K562 (cell line): Measurements from ENCODE around the gene COQ10B. TPM values are rescaled to one million over a fixed set of nuclear protein-coding genes. Genes with fewer than 3 reads are reported as not detected.

Experiments used
- BCOR ChIP-seq: fragments of 450-650 bp; IDR thresholded peaks from 2 replicates; pipeline ENCODE4 v1.6.1; 2016
- BRD9 ChIP-seq: fragments of 450-650 bp; IDR thresholded peaks from 2 replicates; pipeline ENCODE4 v1.6.1; 2018; ENCODE audit warnings: low read depth; ENCODE audit not compliant: partially characterized antibody
- CHD1 ChIP-seq: fragments of 200-600 bp; sonication (generic); IDR thresholded peaks from one replicate; pipeline ENCODE4 v1.6.1; 2012; ENCODE audit warnings: mild to moderate bottlenecking, moderate library complexity, low read length, inconsistent platforms
- ELF1 ChIP-seq: fragments of 200-800 bp; sonication (Bioruptor generic); IDR thresholded peaks from 2 replicates; pipeline ENCODE4 v1.6.1; 2016; ENCODE audit warnings: missing genetic modification characterization, missing compliant biosample characterization
- ETS2 ChIP-seq: IDR thresholded peaks from 2 replicates; pipeline ENCODE4 v1.6.1; 2016; ENCODE audit warnings: borderline replicate concordance, missing genetic modification characterization, mild to moderate bottlenecking, moderate library complexity, missing compliant biosample characterization; ENCODE audit not compliant: poor library complexity, severe bottlenecking
- ETV1 ChIP-seq: fragments of 450-650 bp; conservative IDR thresholded peaks from 2 replicates; pipeline ENCODE4 v1.6.1; 2016; ENCODE audit warnings: missing genetic modification characterization, control low read depth, low read depth, missing compliant biosample characterization
- HCFC1 ChIP-seq: IDR thresholded peaks from 2 replicates; pipeline ENCODE4 v1.6.1; 2012; ENCODE audit warnings: low read depth, low read length, improper control_type of control experiment
- KDM4B ChIP-seq, 2 experiments: fragments of 450-650 bp in 1 of 2; sonication (generic) in 1 of 2; IDR thresholded peaks; 2 replicates each; pipeline ENCODE4 v1.6.1; 2016 to 2017; ENCODE audit warnings: borderline replicate concordance in 2 of 2, antibody characterized with exemption in 1 of 2, low read depth in 1 of 2, mild to moderate bottlenecking in 1 of 2
- MEF2A ChIP-seq: IDR thresholded peaks from 2 replicates; pipeline ENCODE4 v1.6.1; 2011; ENCODE audit warnings: low read depth, mild to moderate bottlenecking, low read length, moderate library complexity; ENCODE audit not compliant: control insufficient read depth
- PHB2 ChIP-seq: fragments of 450-650 bp; IDR thresholded peaks from 2 replicates; pipeline ENCODE4 v1.6.1; 2017; ENCODE audit warnings: low read depth
- RBM25 ChIP-seq: fragments of 200-400 bp; formaldehyde crosslinking; IDR thresholded peaks from 2 replicates; pipeline ENCODE4 v1.6.1; 2018; ENCODE audit warnings: low read length, low read depth, moderate library complexity; ENCODE audit not compliant: severe bottlenecking
- RBM34 ChIP-seq: fragments of 200-400 bp; formaldehyde crosslinking; IDR thresholded peaks from 2 replicates; pipeline ENCODE4 v1.6.1; 2018; ENCODE audit warnings: low read length, borderline replicate concordance; ENCODE audit not compliant: insufficient read depth
- RFX5 ChIP-seq: IDR thresholded peaks from 2 replicates; pipeline ENCODE4 v1.6.1; 2011; ENCODE audit warnings: low read depth, mild to moderate bottlenecking, improper control_type of control experiment, low read length
- STAG1 ChIP-seq: sonication (generic); formaldehyde crosslinking; IDR thresholded peaks from 2 replicates; pipeline ENCODE4 v1.5.0; 2020; ENCODE audit warnings: missing genetic modification reagents, borderline replicate concordance
- ZNF175 ChIP-seq: fragments of 200-800 bp; sonication (Bioruptor generic); IDR thresholded peaks from 2 replicates; pipeline ENCODE4 v1.6.1; 2016; ENCODE audit warnings: low read depth, mild to moderate bottlenecking, missing genetic modification characterization, missing compliant biosample characterization
- ZNF75A ChIP-seq: fragments of 450-650 bp; formaldehyde crosslinking; IDR thresholded peaks from 2 replicates; pipeline ENCODE4 v1.4.0; 2020; ENCODE audit warnings: mild to moderate bottlenecking
- polyA plus RNA-seq, 8 experiments: library from polyadenylated mRNA; depleted of rRNA in 4 of 8; stranded (reverse) in 5 of 8; unstranded in 3 of 8; fragments of >200 nt; fragmentation: Nextera tagmentation in 2 of 8; fragmentation: Illumina TruSeq in 1 of 8; extraction: Ambion mirVana in 2 of 8; extraction: Trizol in 1 of 8; gene quantifications; 2 replicates each; pipeline versions ENCODE4 v1.2.1 to v1.2.3, GENCODE V29; 2011 to 2014; ENCODE audit warnings: inconsistent platforms in 1 of 8, missing spikeins in 1 of 8
- total RNA-seq, 7 experiments: library from RNA; depleted of rRNA in 6 of 7; stranded (reverse); fragments of >200 nt in 6 of 7; fragmentation: Illumina TruSeq in 2 of 7; extraction: Trizol in 2 of 7; gene quantifications; 2 replicates each; pipeline versions ENCODE4 v1.2.1 to v1.2.3, GENCODE V29; 2011 to 2021; ENCODE audit warnings: low replicate concordance in 1 of 7
- TF ChIP-seq, protein P1 (sequence below): sonication (generic); formaldehyde crosslinking; IDR thresholded peaks from 2 replicates; pipeline ENCODE4 v1.8.1; 2023; ENCODE audit warnings: mild to moderate bottlenecking, missing genetic modification reagents
- TF ChIP-seq, protein P2 (sequence below), 2 experiments: fragments of 450-650 bp; IDR thresholded peaks; 2 replicates each; pipeline ENCODE4 v1.6.1; 2016

The COQ10B gene
- total and polyA plus RNA-seq, 9 of the 15 experiments (the other 6 are each of a cell fraction or from before 2014, with no cell fraction given) = 3.1 to 13.1 (median 7.7) TPM

DNA sequence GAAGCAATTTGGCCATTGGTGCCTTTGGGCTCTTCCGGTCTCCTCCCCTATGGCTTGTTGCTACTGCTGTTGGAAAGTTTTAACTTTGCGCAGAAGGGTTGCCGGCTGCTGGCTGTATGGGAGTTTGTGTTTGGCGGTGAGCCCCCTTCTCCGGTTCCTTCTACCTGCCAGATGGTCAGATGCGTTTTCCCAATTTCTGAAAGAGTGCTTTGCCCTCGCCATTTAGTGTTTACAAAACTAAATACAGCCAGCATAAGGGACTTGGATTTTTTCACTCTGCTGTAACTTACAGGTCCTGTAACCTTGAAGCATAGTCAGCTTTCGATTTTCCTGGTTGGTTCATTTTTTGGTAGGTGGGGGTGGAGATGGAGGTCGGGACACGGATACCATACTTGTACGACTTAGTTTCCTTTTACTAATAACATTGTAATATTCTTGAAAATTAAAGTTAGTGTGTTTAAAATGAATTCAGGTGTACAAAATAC is 604 bp downstream of the COQ10B start (continued):
- TF ChIP-seq, protein P1, sequence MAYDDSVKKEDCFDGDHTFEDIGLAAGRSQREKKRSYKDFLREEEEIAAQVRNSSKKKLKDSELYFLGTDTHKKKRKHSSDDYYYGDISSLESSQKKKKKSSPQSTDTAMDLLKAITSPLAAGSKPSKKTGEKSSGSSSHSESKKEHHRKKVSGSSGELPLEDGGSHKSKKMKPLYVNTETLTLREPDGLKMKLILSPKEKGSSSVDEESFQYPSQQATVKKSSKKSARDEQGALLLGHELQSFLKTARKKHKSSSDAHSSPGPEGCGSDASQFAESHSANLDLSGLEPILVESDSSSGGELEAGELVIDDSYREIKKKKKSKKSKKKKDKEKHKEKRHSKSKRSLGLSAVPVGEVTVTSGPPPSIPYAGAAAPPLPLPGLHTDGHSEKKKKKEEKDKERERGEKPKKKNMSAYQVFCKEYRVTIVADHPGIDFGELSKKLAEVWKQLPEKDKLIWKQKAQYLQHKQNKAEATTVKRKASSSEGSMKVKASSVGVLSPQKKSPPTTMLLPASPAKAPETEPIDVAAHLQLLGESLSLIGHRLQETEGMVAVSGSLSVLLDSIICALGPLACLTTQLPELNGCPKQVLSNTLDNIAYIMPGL (CRISPR knock-in tag) = no peak
- no peak for TF ChIP-seq RBM34
- TF ChIP-seq, protein P2, sequence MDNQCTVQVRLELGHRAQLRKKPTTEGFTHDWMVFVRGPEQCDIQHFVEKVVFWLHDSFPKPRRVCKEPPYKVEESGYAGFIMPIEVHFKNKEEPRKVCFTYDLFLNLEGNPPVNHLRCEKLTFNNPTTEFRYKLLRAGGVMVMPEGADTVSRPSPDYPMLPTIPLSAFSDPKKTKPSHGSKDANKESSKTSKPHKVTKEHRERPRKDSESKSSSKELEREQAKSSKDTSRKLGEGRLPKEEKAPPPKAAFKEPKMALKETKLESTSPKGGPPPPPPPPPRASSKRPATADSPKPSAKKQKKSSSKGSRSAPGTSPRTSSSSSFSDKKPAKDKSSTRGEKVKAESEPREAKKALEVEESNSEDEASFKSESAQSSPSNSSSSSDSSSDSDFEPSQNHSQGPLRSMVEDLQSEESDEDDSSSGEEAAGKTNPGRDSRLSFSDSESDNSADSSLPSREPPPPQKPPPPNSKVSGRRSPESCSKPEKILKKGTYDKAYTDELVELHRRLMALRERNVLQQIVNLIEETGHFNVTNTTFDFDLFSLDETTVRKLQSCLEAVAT (IDR thresholded peaks at IDR 0.05) = no peak
- TF ChIP-seq BRD9 = no peak
- no peak for TF ChIP-seq ELF1
- no peak for TF ChIP-seq STAG1 (CRISPR knock-in tag)
- TF ChIP-seq PHB2 = no peak
- peak; percentile 14 for TF ChIP-seq CHD1
- no peak for TF ChIP-seq HCFC1
- TF ChIP-seq ETV1 (tag) = no peak
- no peak for TF ChIP-seq ZNF175 (CRISPR knock-in tag)
- TF ChIP-seq KDM4B (IDR thresholded peaks at IDR 0.05; ENCODE audit: borderline replicate concordance in 2 of 2, low read depth in 1 of 2) = no peak
- no peak for TF ChIP-seq MEF2A
- TF ChIP-seq RBM25 = no peak
- TF ChIP-seq BCOR = no peak
- TF ChIP-seq RFX5 = no peak
- no peak for TF ChIP-seq ETS2 (tag)
- no peak for TF ChIP-seq ZNF75A
